Epithelial cell of esophagus (primary cell): ENCODE data around the gene HOXA3.

Experiments
- DNase-seq: peaks from one replicate; pipeline ENCODE4 v3.0.0; 2010; ENCODE audit warnings: low read depth
- H3K4me3 ChIP-seq: 2 replicates; pipeline ENCODE4 v1.5.1; 2011; ENCODE audit warnings: mild to moderate bottlenecking, low read length, control low read depth
- TF ChIP-seq, protein P1 (sequence below): IDR thresholded peaks from 2 replicates; pipeline ENCODE4 v1.5.1; 2011; ENCODE audit warnings: low read depth, mild to moderate bottlenecking, low read length, control low read depth, inconsistent platforms; ENCODE audit not compliant: insufficient read depth; ENCODE audit errors: missing control alignments

The HOXA3 gene

DNA sequence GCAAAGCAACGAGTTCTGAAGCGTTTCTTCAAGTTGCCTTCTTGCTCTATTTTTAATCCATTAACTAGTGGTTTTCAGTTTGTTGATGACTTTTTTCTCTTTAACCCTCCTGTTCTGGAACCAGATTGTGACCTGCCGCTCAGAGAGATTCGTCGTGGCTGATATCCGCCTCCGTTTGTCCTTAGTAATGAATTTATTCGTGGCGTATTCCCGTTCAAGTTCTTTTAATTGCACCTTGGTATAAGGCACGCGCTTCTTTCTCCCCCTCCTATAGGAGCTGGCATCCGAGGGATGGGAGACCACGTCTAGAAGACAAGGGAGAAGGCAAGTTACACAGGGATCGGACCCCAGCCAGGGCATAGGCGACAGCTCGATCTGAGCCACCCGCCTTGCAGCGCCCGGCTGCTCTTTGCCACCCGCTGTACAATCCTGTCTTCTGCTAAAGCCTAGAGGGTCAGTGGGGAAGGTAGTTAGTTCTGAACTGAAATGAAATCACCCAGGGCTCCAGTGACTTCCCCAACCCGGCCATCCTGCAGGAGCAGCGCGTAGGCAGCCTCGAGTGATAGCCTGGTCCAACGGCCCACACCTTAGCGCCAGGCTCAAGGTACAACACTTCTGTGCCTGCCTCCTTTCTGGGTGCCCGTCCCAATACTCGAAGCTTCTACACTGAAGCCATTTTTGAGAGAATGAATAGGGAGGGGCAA lies 45.9 kb upstream of the HOXA3 start:
- H3K4me3 ChIP-seq, result no peak overlapping the region
- TF ChIP-seq, protein P1, sequence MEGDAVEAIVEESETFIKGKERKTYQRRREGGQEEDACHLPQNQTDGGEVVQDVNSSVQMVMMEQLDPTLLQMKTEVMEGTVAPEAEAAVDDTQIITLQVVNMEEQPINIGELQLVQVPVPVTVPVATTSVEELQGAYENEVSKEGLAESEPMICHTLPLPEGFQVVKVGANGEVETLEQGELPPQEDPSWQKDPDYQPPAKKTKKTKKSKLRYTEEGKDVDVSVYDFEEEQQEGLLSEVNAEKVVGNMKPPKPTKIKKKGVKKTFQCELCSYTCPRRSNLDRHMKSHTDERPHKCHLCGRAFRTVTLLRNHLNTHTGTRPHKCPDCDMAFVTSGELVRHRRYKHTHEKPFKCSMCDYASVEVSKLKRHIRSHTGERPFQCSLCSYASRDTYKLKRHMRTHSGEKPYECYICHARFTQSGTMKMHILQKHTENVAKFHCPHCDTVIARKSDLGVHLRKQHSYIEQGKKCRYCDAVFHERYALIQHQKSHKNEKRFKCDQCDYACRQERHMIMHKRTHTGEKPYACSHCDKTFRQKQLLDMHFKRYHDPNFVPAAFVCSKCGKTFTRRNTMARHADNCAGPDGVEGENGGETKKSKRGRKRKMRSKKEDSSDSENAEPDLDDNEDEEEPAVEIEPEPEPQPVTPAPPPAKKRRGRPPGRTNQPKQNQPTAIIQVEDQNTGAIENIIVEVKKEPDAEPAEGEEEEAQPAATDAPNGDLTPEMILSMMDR, result no peak

DNA sequence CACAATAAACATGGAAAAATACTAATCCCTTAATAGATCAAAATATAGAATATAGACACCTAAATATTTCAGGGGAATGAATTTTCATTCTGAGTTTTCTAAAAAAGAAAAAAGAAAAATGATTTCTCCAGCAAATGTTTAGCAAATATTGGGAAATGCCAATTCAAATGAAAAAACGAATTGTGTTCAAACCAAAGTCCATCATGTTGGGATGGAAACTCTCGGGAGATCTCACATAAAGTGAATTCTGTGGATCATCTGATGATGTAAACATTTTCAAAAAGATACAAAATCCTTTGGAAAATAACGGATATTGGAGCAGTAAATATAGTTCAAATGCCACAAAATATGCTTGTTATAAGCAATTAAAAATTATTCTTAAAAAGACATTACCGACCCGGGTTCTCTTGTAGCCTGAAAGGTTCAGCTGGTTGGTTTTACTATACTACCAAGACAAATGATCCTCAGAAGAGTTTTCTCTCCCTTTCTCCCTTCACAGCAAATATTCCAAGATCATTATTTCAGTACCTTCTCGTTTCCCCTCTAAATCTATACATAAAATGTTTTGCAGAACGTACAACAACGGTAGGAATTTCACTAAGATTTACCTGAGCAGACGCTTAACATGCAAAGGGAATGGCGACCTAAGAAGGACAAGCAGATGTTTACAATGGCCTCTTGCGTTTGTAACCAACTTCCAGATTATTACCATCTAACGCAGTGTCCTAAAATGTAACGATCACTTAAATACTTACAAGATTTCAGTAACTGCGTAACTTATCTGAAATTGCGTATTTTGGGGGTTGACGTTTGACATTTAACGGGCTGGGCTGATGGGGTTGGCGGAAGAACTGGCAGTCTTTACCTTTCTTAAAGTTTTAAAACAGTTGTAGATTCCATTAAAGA lies 45.0 kb upstream of the HOXA3 start:
- DNase-seq, result no peak
- TF ChIP-seq, protein P1, result no peak
- no peak overlapping the region for H3K4me3 ChIP-seq

More for the DNA sequence above, 45.9 kb upstream of the HOXA3 start:
- DNase-seq, result no peak

DNA sequence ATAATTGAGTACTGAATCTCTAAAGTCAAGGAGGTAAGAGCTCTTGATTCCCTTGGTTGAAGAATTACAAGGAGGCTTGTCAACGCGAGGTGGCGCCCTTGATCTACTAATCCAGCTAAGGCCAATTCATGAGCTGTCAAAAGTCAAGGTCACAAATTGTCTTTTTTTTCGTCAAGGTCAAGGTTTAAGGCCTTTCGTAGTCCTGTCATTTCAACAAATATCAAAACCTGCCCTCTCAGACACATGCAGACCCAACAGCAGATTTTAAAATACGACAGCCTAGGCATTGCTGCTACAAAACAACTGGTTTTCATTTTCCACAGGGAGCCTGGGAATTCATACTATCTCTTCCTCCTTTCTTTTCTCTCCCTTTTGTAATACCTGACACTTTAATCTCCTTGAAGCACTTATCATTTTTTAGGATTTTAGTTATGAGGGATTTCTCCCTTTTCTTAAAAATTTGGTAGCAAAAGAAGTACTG lies 43.9 kb upstream of the HOXA3 start:
- TF ChIP-seq, protein P1, result peak; percentile 80
- DNase-seq, result peak; percentile 78
- H3K4me3 ChIP-seq, result no peak overlapping the region

DNA sequence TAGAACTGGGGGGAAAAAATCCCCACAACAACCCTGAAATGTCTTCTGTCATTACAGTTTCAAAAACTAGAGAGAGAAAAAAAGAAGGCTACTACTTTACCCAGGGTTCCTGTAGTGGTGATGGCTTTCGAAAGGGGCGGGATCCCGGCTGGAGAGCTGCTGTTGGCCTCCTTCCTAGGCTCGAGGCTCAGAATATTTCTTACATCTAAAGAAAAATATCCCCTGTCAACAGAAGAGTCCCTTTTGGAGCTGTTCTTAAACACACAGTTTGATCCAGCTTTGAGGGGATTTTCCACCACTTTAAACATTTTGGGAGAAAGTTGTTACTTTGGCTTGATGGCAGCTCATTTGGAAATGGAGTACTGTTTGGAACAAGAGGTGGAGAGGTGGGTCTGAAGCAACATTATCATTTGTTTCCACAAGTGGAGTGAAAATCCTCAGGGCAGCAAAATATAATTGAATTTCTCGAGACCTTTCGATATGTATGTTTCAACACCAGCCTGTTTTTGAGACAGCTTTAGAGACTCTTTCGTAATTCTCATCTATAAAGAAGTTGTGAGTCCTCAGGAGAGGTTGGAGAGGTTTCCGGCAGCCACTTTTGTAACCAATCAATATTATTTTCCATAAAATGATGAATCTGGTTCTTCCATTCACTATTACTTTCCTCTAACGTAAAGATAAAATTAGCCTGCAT lies 42.5 kb upstream of the HOXA3 start:
- no peak for DNase-seq
- TF ChIP-seq, protein P1, result no peak

DNA sequence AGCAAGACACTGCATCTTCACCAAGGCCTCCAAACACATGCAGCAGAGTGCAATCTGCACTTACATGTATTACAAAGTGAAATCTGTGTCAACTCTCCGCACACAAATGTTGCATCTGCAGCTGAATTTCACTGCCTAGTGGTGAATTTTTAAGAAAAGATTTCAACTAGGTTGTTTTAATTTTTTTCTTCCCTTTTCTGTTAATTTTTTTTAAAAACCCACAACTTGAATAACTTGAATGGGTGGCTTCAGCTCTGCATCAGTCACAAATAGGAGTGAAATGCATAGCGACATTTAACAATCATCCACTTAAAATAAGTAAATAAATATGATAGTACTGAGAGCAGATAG lies 41.6 kb upstream of the HOXA3 start:
- DNase-seq, result no peak
- TF ChIP-seq, protein P1, result no peak

More for the DNA sequence above, 42.5 kb upstream of the HOXA3 start:
- H3K4me3 ChIP-seq, result no peak overlapping the region

DNA sequence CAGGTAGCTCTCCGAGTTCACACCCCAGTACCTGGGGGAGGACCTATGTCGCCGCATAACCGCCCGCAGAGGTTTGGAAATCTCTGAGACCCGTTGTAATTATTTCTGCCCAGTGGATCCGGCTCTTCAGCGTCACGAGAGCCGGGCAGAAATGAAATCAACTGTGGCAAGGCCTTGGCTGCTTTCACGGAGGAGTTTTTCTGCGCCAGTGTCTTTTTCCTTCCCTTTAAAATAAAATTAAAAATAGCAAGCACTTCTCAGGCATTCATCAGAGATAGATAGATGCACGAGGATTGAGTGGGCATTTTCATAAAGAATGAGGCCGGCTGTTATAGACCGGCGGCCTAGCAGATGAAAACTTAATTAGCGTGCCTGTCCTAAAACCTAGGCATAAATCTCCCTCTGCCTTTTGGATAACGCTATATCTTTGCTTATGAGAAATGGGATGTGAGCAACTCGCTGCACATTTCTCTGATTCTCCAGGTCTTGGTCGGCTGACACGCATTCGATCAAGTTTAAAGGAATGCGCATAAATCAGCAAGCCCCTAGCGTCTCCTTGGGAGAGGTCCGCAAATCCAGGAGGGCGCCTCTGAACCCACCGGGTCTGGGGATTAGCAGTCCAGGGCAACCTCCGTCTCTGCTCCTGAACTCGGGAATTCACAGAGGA lies 41.1 kb upstream of the HOXA3 start:
- H3K4me3 ChIP-seq, result no peak overlapping the region
- no peak for DNase-seq
- TF ChIP-seq, protein P1, result no peak

More for the DNA sequence above, 41.6 kb upstream of the HOXA3 start:
- no peak overlapping the region for H3K4me3 ChIP-seq
